T-helper 1 cell (primary cell): ENCODE data around the gene TEX14.
"Not testable (repeated sequence)": the region's sequence is repeated elsewhere in the genome, so short reads cannot be mapped to it uniquely, and the experiment has no call there.

Experiments
- DNase-seq, 5 donors: peaks; one replicate each; pipeline ENCODE4 v3.0.0-alpha.2; 2012 to 2020

TEX14 gene

GRCh38 chr17:58555109-58555508, 136.7 kb downstream of the TEX14 start:
- not testable (repeated sequence) for DNase-seq

DNA sequence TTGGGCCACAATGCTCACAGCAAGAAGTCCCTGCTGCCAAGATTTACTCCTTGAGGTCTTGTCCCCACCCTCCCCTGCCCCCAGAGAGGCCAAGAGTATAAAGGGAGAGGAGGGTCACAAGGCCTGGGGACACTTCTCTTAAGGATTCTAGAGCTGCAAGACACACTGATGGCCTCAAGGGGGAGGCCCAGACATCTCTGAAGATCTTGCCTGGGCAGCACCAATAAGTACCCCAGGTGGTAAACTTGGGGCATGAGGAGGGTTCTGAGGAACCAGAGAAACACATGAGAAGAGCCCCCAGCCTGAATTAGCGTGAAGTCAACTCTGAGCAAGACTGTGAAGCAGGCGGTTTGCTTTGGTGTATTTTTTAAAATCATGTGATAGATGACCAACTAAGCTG, 150.6 kb downstream of the TEX14 start:
- DNase-seq, result no peak

DNA sequence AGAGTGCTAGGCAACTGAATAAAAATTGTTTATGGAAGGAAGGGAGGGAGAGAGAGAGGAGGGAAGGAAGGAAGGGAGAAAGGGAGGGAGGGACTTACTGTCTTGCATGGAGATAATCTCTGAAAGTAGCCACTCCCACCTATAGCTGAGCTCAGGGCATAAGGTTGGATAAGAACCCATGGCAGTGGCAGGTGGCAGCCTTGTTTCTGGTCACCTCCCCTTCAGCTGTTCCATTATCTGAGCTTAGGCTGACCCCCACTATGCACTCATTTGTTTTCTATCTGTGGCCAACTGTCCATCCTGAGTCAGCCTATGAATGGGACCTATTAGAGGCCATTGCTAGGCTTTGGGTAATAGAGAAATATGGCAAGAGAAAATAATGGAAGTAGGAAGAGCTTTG, 152.1 kb downstream of the TEX14 start:
- DNase-seq, result no peak

DNA sequence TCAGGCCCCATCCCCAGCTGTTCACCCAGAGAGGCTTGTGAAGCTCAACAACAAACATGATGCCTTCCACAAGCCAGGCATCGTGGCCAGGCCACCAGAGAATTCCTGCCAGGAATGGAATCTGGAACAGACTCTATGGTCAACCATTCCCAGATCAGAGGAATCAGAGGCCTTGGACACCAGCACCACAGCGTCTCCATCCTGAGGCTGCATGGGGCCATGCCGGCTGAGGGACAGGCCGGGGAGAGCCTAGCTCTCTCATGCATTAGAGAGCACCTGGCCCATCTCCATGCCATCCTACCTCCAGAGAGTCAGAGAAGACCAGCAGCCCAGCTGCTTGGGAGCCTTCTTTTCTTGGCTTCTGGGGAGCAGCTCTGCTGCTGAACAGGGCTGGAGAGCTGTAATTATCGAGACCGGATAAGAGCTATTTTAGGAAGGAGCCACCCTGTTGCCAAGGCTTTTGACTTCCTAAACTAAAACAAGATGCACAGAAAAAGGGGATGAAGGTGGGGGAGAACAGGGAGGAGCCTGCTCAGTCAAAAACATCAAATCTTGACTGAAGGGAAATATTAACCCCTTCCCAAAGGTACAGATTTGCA, 152.9 kb downstream of the TEX14 start:
- no peak for DNase-seq

DNA sequence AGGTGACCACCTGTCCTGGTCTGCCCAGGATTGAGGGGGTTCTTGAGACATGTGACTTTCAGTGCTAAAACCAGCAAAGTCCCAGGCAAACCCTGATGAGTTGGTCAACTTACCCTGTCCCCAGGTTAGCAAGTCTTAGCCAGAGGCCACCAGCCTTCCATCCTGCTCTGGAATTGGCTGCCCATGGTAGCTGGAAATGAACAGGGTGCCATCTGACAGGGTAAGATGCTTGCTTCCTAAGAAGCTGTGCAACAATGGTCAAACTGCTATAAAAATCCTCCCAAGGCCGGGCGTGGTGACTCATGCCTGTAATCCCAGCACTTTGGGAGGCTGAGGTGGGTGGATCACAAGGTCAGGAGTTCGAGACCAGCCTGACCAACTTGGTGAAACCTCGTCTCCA, 154.6 kb downstream of the TEX14 start:
- no peak for DNase-seq

GRCh38 chr17:58536542-58536941, 155.3 kb downstream of the TEX14 start:
- no peak for DNase-seq

GRCh38 chr17:58535431-58535830, 156.4 kb downstream of the TEX14 start:
- no peak for DNase-seq

DNA sequence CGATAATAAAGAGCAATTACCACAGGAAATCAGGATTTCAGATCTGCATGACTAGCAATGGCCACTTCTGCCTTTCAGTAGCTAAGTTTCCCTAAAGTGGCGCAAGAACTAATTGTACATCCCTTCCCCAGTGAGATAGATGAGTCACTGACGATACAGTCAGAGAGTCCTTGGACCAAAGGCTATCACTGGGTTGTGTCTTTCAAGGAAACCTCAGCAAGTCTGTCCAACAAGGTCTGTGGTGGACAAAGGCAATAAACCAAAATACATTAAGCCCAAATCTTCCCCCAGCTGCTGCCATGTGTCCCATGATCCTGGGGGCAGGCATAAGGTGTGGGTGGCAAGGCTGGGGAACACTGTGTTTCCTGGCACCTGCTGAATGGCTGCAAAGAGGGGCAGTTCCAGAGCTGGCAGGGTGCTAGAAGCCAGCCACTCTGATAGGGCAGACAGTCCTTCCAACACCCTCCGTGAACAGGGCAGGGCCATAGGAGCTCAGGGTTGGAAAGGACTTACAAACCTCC, 156.9 kb downstream of the TEX14 start:
- DNase-seq, result no peak

DNA sequence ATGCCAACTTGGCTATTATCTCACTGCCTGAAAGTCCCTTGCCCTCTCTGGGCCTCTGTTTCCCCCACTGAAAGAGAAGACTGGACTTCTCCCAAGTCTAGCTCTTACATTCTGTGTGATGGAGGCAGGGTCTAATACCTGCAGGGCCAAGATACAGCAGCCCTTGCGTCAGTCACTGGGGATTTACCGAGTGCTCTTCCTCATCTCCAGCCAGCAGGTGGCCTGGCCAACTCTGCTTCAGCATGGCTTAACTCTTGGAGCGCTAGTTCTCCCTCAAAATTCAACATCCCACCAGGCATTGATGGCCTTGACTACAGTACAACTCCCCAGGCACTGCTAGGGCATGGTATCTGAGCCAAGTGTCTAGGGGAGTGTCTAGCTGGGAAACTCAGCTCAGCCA, 157.5 kb downstream of the TEX14 start:
- DNase-seq, result no peak

DNA sequence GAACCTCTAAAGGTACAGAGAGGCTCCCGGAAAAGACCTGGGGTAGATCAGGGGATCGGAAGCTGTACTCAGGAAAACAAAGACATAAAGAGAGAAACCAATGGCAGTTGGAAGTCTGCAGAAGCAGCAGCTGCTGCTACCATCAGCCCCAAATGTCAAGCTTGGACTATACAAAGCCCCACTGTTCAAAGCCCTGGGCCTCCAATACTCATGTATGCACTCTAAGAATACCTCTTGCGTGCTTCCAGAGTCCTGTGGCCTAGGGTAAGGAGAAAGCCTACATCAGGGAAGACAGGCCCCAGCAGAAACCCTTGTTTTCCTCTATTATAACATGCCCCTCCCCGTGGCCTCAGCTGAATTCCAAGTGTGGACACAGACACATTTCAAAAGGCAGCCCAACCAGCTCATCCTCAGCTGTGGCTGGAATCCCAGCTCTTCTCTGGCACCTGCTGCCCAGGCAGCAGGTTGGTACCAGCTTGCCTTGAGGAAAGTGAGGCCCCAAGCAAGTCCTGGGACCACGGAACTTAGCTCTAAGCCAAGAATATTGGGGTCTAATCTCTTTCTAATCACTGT, 158.1 kb downstream of the TEX14 start:
- DNase-seq, result no peak

DNA sequence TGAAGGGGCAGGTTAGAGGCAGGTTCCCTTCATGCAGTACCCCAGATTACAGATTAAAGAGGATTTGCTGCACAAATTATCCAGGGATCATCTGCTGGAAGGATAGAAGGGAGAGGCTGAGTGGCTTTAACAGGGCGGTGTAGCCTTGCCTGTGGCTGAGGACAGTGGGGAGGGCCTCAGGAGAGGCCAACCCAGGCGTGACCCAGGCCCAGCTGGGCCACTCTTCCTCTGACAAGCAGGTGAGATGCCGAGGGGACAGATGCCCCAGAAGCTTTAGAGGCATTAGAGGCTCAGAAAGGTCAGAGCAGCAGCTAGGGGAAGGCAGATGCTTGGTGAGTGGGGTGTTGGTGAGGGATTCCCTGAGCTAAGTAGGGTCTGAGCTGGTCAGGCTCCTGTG, 159.3 kb downstream of the TEX14 start:
- no peak for DNase-seq

- DNase-seq, result peak; percentile 42 to 63 (median 46)
These were observed 159.9 kb downstream of the TEX14 start for GRCh38 chr17:58531661-58532554.

DNA sequence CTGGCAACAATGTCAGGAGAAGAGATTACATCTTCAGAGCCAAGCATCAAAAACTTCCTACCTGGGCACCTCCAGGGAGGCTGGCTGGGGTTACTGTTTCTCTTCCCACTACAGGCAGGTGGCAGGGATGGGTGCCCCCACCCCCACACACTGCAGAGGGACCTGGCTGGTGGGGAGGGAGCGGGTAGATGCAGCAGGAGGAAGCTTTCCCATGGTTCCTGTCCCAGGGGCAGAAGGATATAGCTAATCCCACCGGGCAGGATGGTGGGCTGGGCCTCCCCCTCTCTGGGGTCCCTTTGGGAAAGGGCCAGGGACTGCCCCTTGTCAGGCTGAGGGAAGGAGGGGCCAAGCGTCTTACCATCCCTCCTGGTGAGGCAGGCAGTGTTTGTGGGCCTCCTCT, 160.7 kb downstream of the TEX14 start:
- DNase-seq, result no peak

- no peak for DNase-seq
These were observed 161.2 kb downstream of the TEX14 start for GRCh38 chr17:58530655-58531054.

DNA sequence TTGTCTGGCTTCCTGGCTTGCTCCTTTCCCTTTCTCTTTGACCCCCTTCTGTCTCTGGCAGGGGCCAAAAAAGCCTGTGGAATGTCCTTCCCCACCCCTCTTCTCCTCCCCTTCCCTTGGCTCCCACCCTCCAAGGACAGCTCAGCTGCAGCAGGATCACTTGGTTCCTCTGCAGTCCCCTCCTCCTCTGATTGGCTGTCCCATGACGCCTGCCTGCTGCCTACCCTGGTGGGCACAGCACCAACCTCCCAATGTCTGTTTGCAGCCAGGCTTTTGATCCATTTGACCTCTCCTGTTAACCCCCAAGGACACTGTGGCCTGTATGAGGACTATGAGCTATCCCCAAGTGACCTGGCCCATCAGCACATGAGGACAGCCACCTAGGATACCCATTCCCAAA, 162.6 kb downstream of the TEX14 start:
- no peak for DNase-seq

DNA sequence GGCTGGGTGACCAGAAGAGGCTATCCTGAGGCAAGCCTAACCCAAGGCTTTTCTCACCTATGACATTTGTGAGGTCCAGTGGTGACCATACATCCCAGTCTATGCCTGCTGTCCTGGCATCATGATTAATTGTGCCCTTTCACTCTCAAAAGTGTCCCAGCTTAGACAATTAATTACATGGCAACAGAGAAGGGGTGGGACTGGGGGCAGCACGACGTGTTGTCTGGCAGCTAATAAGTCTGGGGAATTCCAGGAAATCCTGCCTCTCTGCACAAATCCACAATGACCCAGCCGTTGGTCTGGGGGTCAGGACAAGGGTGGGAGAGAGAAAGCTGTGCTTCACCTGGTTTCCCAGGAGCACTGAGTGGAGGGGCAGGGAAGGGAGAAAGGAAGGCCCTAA, 163.4 kb downstream of the TEX14 start:
- no peak for DNase-seq

- no peak for DNase-seq
These were observed 163.9 kb downstream of the TEX14 start for GRCh38 chr17:58527949-58528348.

GRCh38 chr17:58527306-58527705, 164.5 kb downstream of the TEX14 start:
- no peak for DNase-seq

DNA sequence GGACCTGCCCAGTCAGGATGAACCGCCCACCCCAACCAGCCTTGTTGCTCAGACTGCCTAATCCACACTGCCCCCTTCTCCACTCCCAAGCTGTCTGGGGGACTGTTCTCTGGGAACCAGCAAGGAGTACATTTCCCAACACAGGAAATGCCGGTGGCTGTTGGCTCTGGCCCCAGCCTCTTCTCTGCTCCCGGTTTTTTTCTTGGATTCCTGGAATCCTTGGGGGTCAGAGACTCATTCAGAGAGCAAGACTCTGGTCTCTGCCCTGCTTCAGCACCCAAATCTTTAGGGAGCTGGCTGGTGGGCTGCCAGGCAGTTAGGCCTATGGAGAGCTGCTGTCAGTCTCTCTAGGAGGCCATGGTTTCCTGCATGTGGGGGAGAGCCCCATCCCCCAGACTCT, 166.6 kb downstream of the TEX14 start:
- no peak for DNase-seq

- DNase-seq, result no peak
These were observed 170.2 kb downstream of the TEX14 start for GRCh38 chr17:58521680-58522079.

GRCh38 chr17:58520843-58521430, 170.9 kb downstream of the TEX14 start:
- DNase-seq, result peak in 1 of 5 donors; percentile 26

DNA sequence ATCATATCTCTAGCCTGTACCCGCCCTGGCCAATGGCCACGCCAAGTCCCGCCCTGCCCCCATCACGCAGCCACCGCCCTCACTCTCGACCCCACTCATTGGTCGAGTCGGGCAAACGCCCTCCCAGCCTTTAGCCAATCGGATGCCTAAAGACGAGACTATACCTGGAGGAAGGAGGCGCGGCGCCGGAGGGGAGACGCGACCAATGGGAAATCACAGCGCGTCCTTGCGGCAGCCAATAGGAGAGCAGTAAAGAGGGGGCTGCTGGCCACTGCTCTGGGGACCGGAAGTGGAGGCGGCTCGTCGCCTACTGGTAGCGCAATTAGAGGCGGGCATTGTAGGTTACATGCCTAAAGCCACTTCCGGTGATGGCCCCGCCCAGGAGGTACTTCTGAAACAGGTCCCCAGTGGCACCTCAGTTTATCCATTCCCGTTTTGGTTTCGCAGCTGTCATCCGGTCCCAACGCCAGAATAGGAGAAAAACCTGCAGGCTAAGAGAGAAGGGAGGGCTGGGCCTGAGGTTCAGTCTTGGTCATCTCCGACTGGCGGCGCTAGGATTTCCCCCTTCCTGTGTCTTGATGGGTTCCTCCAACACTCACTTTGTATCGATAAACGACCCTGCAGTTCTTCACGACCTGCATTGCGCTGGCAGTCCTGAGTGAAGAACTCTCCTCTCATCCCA, 173.8 kb downstream of the TEX14 start:
- DNase-seq, result peak; percentile 99 to 100 (median 99)
